Activated naive CD4-positive, alpha-beta T cell treated with anti-CD3 and anti-CD28 coated beads, Interleukin-2, amount 50 U/mL, for 24 hours (primary cell): ENCODE data around the gene GALNT6.

Experiments used
- H3K27ac Mint-ChIP-seq: one replicate; pipeline ENCODE4 v1.8.0; 2021; ENCODE audit warnings: mild to moderate bottlenecking, mixed read lengths
- H3K27me3 Mint-ChIP-seq: one replicate; pipeline ENCODE4 v1.8.0; 2021; ENCODE audit warnings: mixed read lengths
- H3K36me3 Mint-ChIP-seq: one replicate; pipeline ENCODE4 v1.8.0; 2021; ENCODE audit warnings: mixed read lengths
- H3K4me1 Mint-ChIP-seq: one replicate; pipeline ENCODE4 v1.8.0; 2021; ENCODE audit warnings: mixed read lengths
- H3K4me3 Mint-ChIP-seq: one replicate; pipeline ENCODE4 v1.8.0; 2021; ENCODE audit warnings: mild to moderate bottlenecking, mixed read lengths
- H3K9me3 Mint-ChIP-seq: one replicate; pipeline ENCODE4 v1.8.0; 2021; ENCODE audit warnings: mixed read lengths

GALNT6 gene

GRCh38 chr12:51391283-51392123, at the start of gene GALNT6:
GALNT6 (minus strand) TSS chr12:51391406; CDS start chr12:51379781, 11,625 bp downstream.
- Mint-ChIP-seq H3K4me1 (peaks cover 79% of the 10 kb centered on the region), H3K9me3 (no peaks in the 10 kb centered on the region), H3K27ac (peak within 1 kb of the TSS; percentile 74), H3K36me3 (no peaks in the 10 kb centered on the region), H3K27me3 (no peaks in the 10 kb centered on the region), H3K4me3 (peak within 1 kb of the TSS; percentile 91)

- peaks cover 37% of the 10 kb centered on the region for H3K4me1 Mint-ChIP-seq
- no peaks in the 10 kb centered on the region for H3K9me3 Mint-ChIP-seq
- H3K27me3 Mint-ChIP-seq: no peaks in the 10 kb centered on the region
- H3K4me3 Mint-ChIP-seq: no peak overlapping the region
- H3K27ac Mint-ChIP-seq: no peak overlapping the region
- peaks cover 3% of the 10 kb centered on the region for H3K36me3 Mint-ChIP-seq
Observed at GRCh38 chr12:51439330-51439729, 48.1 kb upstream of the GALNT6 start.

GRCh38 chr12:51437431-51437830, 46.2 kb upstream of the GALNT6 start:
- peaks cover 37% of the 10 kb centered on the region for H3K4me1 Mint-ChIP-seq
- H3K4me3 Mint-ChIP-seq: no peak overlapping the region
- H3K27ac Mint-ChIP-seq: no peak overlapping the region
- H3K9me3 Mint-ChIP-seq: no peaks in the 10 kb centered on the region
- no peaks in the 10 kb centered on the region for H3K27me3 Mint-ChIP-seq
- peaks cover 3% of the 10 kb centered on the region for H3K36me3 Mint-ChIP-seq

GRCh38 chr12:51434305-51434704, 43.1 kb upstream of the GALNT6 start:
- H3K4me3 Mint-ChIP-seq: no peak overlapping the region
- H3K27ac Mint-ChIP-seq: no peak overlapping the region
- H3K36me3 Mint-ChIP-seq: no peaks in the 10 kb centered on the region
- no peaks in the 10 kb centered on the region for H3K27me3 Mint-ChIP-seq
- no peaks in the 10 kb centered on the region for H3K9me3 Mint-ChIP-seq
- H3K4me1 Mint-ChIP-seq: peaks cover 19% of the 10 kb centered on the region

GRCh38 chr12:51432921-51433320, 41.7 kb upstream of the GALNT6 start:
- Mint-ChIP-seq H3K4me3 (no peak overlapping the region), H3K9me3 (no peaks in the 10 kb centered on the region), H3K4me1 (peaks cover 6% of the 10 kb centered on the region), H3K36me3 (no peaks in the 10 kb centered on the region), H3K27ac (no peak overlapping the region), H3K27me3 (no peaks in the 10 kb centered on the region)

GRCh38 chr12:51430196-51430895, 39.1 kb upstream of the GALNT6 start:
- Mint-ChIP-seq H3K36me3 (no peaks in the 10 kb centered on the region), H3K27ac (no peak overlapping the region), H3K4me3 (no peak overlapping the region), H3K9me3 (no peaks in the 10 kb centered on the region), H3K27me3 (no peaks in the 10 kb centered on the region), H3K4me1 (no peaks in the 10 kb centered on the region)

GRCh38 chr12:51429700-51430099, 38.5 kb upstream of the GALNT6 start:
- Mint-ChIP-seq H3K4me1 (no peaks in the 10 kb centered on the region), H3K27me3 (no peaks in the 10 kb centered on the region), H3K27ac (peak overlapping the region; percentile 49), H3K4me3 (no peak overlapping the region), H3K36me3 (no peaks in the 10 kb centered on the region), H3K9me3 (no peaks in the 10 kb centered on the region)

- H3K36me3 Mint-ChIP-seq: no peaks in the 10 kb centered on the region
- H3K4me3 Mint-ChIP-seq: no peak overlapping the region
- no peaks in the 10 kb centered on the region for H3K9me3 Mint-ChIP-seq
- H3K27ac Mint-ChIP-seq: no peak overlapping the region
- H3K4me1 Mint-ChIP-seq: peaks cover 4% of the 10 kb centered on the region
- H3K27me3 Mint-ChIP-seq: no peaks in the 10 kb centered on the region
Observed at GRCh38 chr12:51428256-51428655, 37.0 kb upstream of the GALNT6 start.

- peaks cover 8% of the 10 kb centered on the region for H3K4me1 Mint-ChIP-seq
- H3K9me3 Mint-ChIP-seq: no peaks in the 10 kb centered on the region
- no peaks in the 10 kb centered on the region for H3K36me3 Mint-ChIP-seq
- H3K4me3 Mint-ChIP-seq: peak within 1 kb of the TSS; percentile 84
- H3K27ac Mint-ChIP-seq: no peak within 1 kb of the TSS
- H3K27me3 Mint-ChIP-seq: no peaks in the 10 kb centered on the region
Observed at GRCh38 chr12:51424662-51425539, 33.7 kb upstream of the GALNT6 start, which contains the start of gene SLC4A8. SLC4A8 (plus strand) TSS chr12:51424831; CDS start chr12:51424988, 157 bp downstream.

- Mint-ChIP-seq H3K27me3 (no peaks in the 10 kb centered on the region), H3K36me3 (no peaks in the 10 kb centered on the region), H3K27ac (no peak overlapping the region)
Observed at GRCh38 chr12:51424094-51424661, 33.0 kb upstream of the GALNT6 start.

GRCh38 chr12:51421266-51421884, 30.2 kb upstream of the GALNT6 start:
- H3K4me1 Mint-ChIP-seq: peaks cover 14% of the 10 kb centered on the region
- no peak overlapping the region for H3K27ac Mint-ChIP-seq
- no peaks in the 10 kb centered on the region for H3K9me3 Mint-ChIP-seq
- no peaks in the 10 kb centered on the region for H3K36me3 Mint-ChIP-seq
- no peak overlapping the region for H3K4me3 Mint-ChIP-seq
- no peaks in the 10 kb centered on the region for H3K27me3 Mint-ChIP-seq

More at GRCh38 chr12:51424094-51424661, 33.0 kb upstream of the GALNT6 start:
- Mint-ChIP-seq H3K9me3 (no peaks in the 10 kb centered on the region), H3K4me3 (peak overlapping the region; percentile 84), H3K4me1 (peaks cover 14% of the 10 kb centered on the region)

- Mint-ChIP-seq H3K4me1 (peaks cover 17% of the 10 kb centered on the region), H3K36me3 (no peaks in the 10 kb centered on the region), H3K27ac (no peak overlapping the region)
Observed at GRCh38 chr12:51419425-51420193, 28.4 kb upstream of the GALNT6 start.

GRCh38 chr12:51417826-51418225, 26.6 kb upstream of the GALNT6 start:
- Mint-ChIP-seq H3K4me1 (peaks cover 13% of the 10 kb centered on the region), H3K27ac (no peak overlapping the region), H3K27me3 (no peaks in the 10 kb centered on the region), H3K9me3 (no peaks in the 10 kb centered on the region), H3K36me3 (no peaks in the 10 kb centered on the region), H3K4me3 (no peak overlapping the region)

More at GRCh38 chr12:51419425-51420193, 28.4 kb upstream of the GALNT6 start:
- H3K4me3 Mint-ChIP-seq: no peak overlapping the region
- H3K27me3 Mint-ChIP-seq: no peaks in the 10 kb centered on the region
- no peaks in the 10 kb centered on the region for H3K9me3 Mint-ChIP-seq

GRCh38 chr12:51415931-51416330, 24.7 kb upstream of the GALNT6 start:
- Mint-ChIP-seq H3K36me3 (no peaks in the 10 kb centered on the region), H3K27ac (no peak overlapping the region), H3K4me1 (peaks cover 13% of the 10 kb centered on the region), H3K4me3 (no peak overlapping the region), H3K27me3 (no peaks in the 10 kb centered on the region), H3K9me3 (no peaks in the 10 kb centered on the region)
